GM18868 (cell line): ENCODE data around the gene SHROOM3.

Experiments used
- ATAC-seq: cut with Tn5 transposase; IDR thresholded peaks from one replicate; pipeline ENCODE4 v1.9.1; 2021; ENCODE audit warnings: mild to moderate bottlenecking, moderate library complexity; ENCODE audit not compliant: unreplicated experiment

SHROOM3 gene

GRCh38 chr4:76536373-76536689 is 101.3 kb downstream of the SHROOM3 start:
- ATAC-seq: no peak

GRCh38 chr4:76538296-76538695 is 103.3 kb downstream of the SHROOM3 start:
- no peak for ATAC-seq

GRCh38 chr4:76539979-76540378 is 105.0 kb downstream of the SHROOM3 start:
- no peak for ATAC-seq

- no peak for ATAC-seq
Measured at GRCh38 chr4:76540486-76540885, 105.5 kb downstream of the SHROOM3 start.

GRCh38 chr4:76543378-76543777 is 108.3 kb downstream of the SHROOM3 start:
- ATAC-seq: no peak

- ATAC-seq: no peak
Measured at GRCh38 chr4:76544725-76545124, 109.7 kb downstream of the SHROOM3 start.

- ATAC-seq: no peak
Measured at GRCh38 chr4:76545226-76545884, 110.3 kb downstream of the SHROOM3 start.

GRCh38 chr4:76546327-76546726 is 111.3 kb downstream of the SHROOM3 start:
- ATAC-seq: no peak

- no peak for ATAC-seq
Measured at GRCh38 chr4:76546759-76547742, 112.0 kb downstream of the SHROOM3 start.

- ATAC-seq: no peak
Measured at GRCh38 chr4:76548704-76549103, 113.7 kb downstream of the SHROOM3 start.

- ATAC-seq: no peak
Measured at GRCh38 chr4:76549765-76550164, 114.7 kb downstream of the SHROOM3 start.

GRCh38 chr4:76550966-76551780 is 116.1 kb downstream of the SHROOM3 start:
- no peak for ATAC-seq

- ATAC-seq: no peak
Measured at GRCh38 chr4:76554630-76555029, 119.6 kb downstream of the SHROOM3 start.

- ATAC-seq: no peak
Measured at GRCh38 chr4:76556452-76556851, 121.4 kb downstream of the SHROOM3 start.

GRCh38 chr4:76558396-76559235 is 123.6 kb downstream of the SHROOM3 start:
- ATAC-seq: no peak

- ATAC-seq: no peak
Measured at GRCh38 chr4:76559236-76560071, 124.4 kb downstream of the SHROOM3 start.

- ATAC-seq: no peak
Measured at GRCh38 chr4:76562161-76562560, 127.1 kb downstream of the SHROOM3 start.

- no peak for ATAC-seq
Measured at GRCh38 chr4:76562836-76563453, 127.9 kb downstream of the SHROOM3 start.

- ATAC-seq: no peak
Measured at GRCh38 chr4:76563454-76564122, 128.6 kb downstream of the SHROOM3 start.
